ENCODE data around the gene ZNF526. TPM values are rescaled to one million over a fixed set of nuclear protein-coding genes. Genes with fewer than 3 reads are reported as not detected.

The ZNF526 gene
- total RNA-seq, 2 experiments from 2014 or later = 17.9 to 18.0 TPM

- CTCF ChIA-PET = interaction anchor here (1.3 kb wide), 1 partner anchor 14 kb away, joined by 3 read pairs; no protein-coding TSS in a partner anchor
- POLR2A ChIA-PET = interaction anchor here (0.7 kb wide), 1 partner anchor 78 kb away, joined by 4 read pairs; no protein-coding TSS in a partner anchor
Observed at GRCh38 chr19:42276821-42277220, 56.7 kb downstream of the ZNF526 start.

Other genes with a start within 250 kb of the ZNF526 start
- gene ATP1A3, start 226.1 kb upstream of the ZNF526 start, total RNA-seq = 1 to 10 TPM; 2.9 to 3.0 TPM
- gene GRIK5, start 150.1 kb upstream of the ZNF526 start, total RNA-seq = under 1 TPM; 0.59 TPM
- gene ZNF574, start 144.1 kb upstream of the ZNF526 start, total RNA-seq = 10 to 100 TPM; 16.8 to 17.2 TPM
- gene POU2F2, start 87.9 kb upstream of the ZNF526 start, total RNA-seq = 10 to 100 TPM; 55.3 to 57.1 TPM
- 10 to 100 TPM; 27.4 to 28.6 TPM for gene DEDD2, start 2.6 kb upstream of the ZNF526 start, total RNA-seq
- 10 to 100 TPM; 50.3 to 50.8 TPM for gene GSK3A, start 22.3 kb downstream of the ZNF526 start, total RNA-seq
- 10 to 100 TPM; 70.0 to 70.8 TPM for gene ERF, start 34.8 kb downstream of the ZNF526 start, total RNA-seq
- 10 to 100 TPM; 49.5 to 51.7 TPM for gene CIC, start 48.9 kb downstream of the ZNF526 start, total RNA-seq
- gene PRR19, start 81.8 kb downstream of the ZNF526 start, total RNA-seq = 1 to 10 TPM; 1.1 to 1.2 TPM
- 10 to 100 TPM; 43.1 to 48.5 TPM for gene PAFAH1B3, start 82.3 kb downstream of the ZNF526 start, total RNA-seq
- 1 to 10 TPM in 1 of 2 experiments, under 1 TPM in 1; 0.34 to 1.0 TPM for gene TMEM145, start 93.0 kb downstream of the ZNF526 start, total RNA-seq
- gene MEGF8, start 105.3 kb downstream of the ZNF526 start, total RNA-seq = 10 to 100 TPM in 1 of 2 experiments, 1 to 10 TPM in 1; 9.0 to 10.4 TPM
- gene CNFN, start 170.0 kb downstream of the ZNF526 start, total RNA-seq = not detected
- 10 to 100 TPM; 27.6 to 28.8 TPM for gene LIPE, start 207.1 kb downstream of the ZNF526 start, total RNA-seq
- not detected for gene CXCL17, start 222.6 kb downstream of the ZNF526 start, total RNA-seq

Measured in activated CD8-positive, alpha-beta memory T cell treated with anti-CD3 and anti-CD28 coated beads for 36 hours (primary cell).